ENCODE data around the gene TBC1D24.
"Not testable (repeated sequence)": the region's sequence is repeated elsewhere in the genome, so short reads cannot be mapped to it uniquely, and the experiment has no call there.

The TBC1D24 gene

GRCh38 chr16:2474877-2475412, at the start of gene TBC1D24:
TBC1D24 (plus strand) TSS chr16:2475127; CDS start chr16:2496149, 21,022 bp downstream.
- H3K27ac ChIP-seq, result peak within 1 kb of the TSS; percentile 45
- DNase-seq (ENCODE audit: low read depth, low spot score), result no peak

GRCh38 chr16:2425825-2426430, 49.0 kb upstream of the TBC1D24 start:
- no peak for DNase-seq (ENCODE audit: low read depth, low spot score)
- no peak overlapping the region for H3K27ac ChIP-seq

GRCh38 chr16:2426941-2427361, 48.0 kb upstream of the TBC1D24 start:
- H3K27ac ChIP-seq, result no peak overlapping the region
- no peak for DNase-seq (ENCODE audit: low read depth, low spot score)

GRCh38 chr16:2427526-2427925, 47.4 kb upstream of the TBC1D24 start:
- no peak for DNase-seq (ENCODE audit: low read depth, low spot score)
- H3K27ac ChIP-seq, result no peak overlapping the region

GRCh38 chr16:2428051-2428783, 46.7 kb upstream of the TBC1D24 start:
- no peak overlapping the region for H3K27ac ChIP-seq
- no peak for DNase-seq (ENCODE audit: low read depth, low spot score)

- no peak for DNase-seq (ENCODE audit: low read depth, low spot score)
- no peak overlapping the region for H3K27ac ChIP-seq
Observed at GRCh38 chr16:2428784-2429033, 46.2 kb upstream of the TBC1D24 start.

GRCh38 chr16:2429034-2429770, 45.7 kb upstream of the TBC1D24 start, which contains the start of gene CCNF:
CCNF (plus strand) TSS chr16:2429447; CDS start chr16:2429482, 35 bp downstream.
- DNase-seq (ENCODE audit: low read depth, low spot score), result peak; percentile 61
- H3K27ac ChIP-seq, result peak within 1 kb of the TSS; percentile 14

GRCh38 chr16:2429771-2430663, 44.9 kb upstream of the TBC1D24 start:
- no peak for DNase-seq (ENCODE audit: low read depth, low spot score)
- peak overlapping the region; percentile 14 for H3K27ac ChIP-seq

- H3K27ac ChIP-seq, result no peak overlapping the region
- no peak for DNase-seq (ENCODE audit: low read depth, low spot score)
Observed at GRCh38 chr16:2432286-2432685, 42.6 kb upstream of the TBC1D24 start.

GRCh38 chr16:2432801-2433505, 42.0 kb upstream of the TBC1D24 start:
- DNase-seq (ENCODE audit: low read depth, low spot score), result no peak

GRCh38 chr16:2435236-2435635, 39.7 kb upstream of the TBC1D24 start:
- DNase-seq (ENCODE audit: low read depth, low spot score); H3K27ac ChIP-seq: not testable (repeated sequence)

More at GRCh38 chr16:2432801-2433505, 42.0 kb upstream of the TBC1D24 start:
- H3K27ac ChIP-seq, result no peak overlapping the region

- H3K27ac ChIP-seq, result no peak overlapping the region
- DNase-seq (ENCODE audit: low read depth, low spot score), result no peak
Observed at GRCh38 chr16:2436110-2436509, 38.8 kb upstream of the TBC1D24 start.

- no peak for DNase-seq (ENCODE audit: low read depth, low spot score)
- H3K27ac ChIP-seq, result no peak overlapping the region
Observed at GRCh38 chr16:2437032-2437790, 37.7 kb upstream of the TBC1D24 start.

GRCh38 chr16:2438121-2438520, 36.8 kb upstream of the TBC1D24 start:
- DNase-seq (ENCODE audit: low read depth, low spot score), result no peak
- no peak overlapping the region for H3K27ac ChIP-seq

GRCh38 chr16:2439598-2439997, 35.3 kb upstream of the TBC1D24 start:
- DNase-seq (ENCODE audit: low read depth, low spot score), result no peak
- H3K27ac ChIP-seq, result no peak overlapping the region

- H3K27ac ChIP-seq; DNase-seq (ENCODE audit: low read depth, low spot score): not testable (repeated sequence)
Observed at GRCh38 chr16:2441143-2441804, 33.7 kb upstream of the TBC1D24 start.

GRCh38 chr16:2443555-2443954, 31.4 kb upstream of the TBC1D24 start:
- H3K27ac ChIP-seq, result no peak overlapping the region
- no peak for DNase-seq (ENCODE audit: low read depth, low spot score)

- DNase-seq (ENCODE audit: low read depth, low spot score), result no peak
- no peak overlapping the region for H3K27ac ChIP-seq
Observed at GRCh38 chr16:2447920-2448583, 26.9 kb upstream of the TBC1D24 start.

All from epithelial cell of prostate (primary cell).